Measurements from ENCODE around the gene PPP1R2. TPM values are rescaled to one million over a fixed set of nuclear protein-coding genes. Genes with fewer than 3 reads are reported as not detected.

PPP1R2 gene
- total RNA-seq, 4 donors from 2014 or later, result 38.4 to 92.5 (median 50.7) TPM

GRCh38 chr3:195546130-195546560 is 3.0 kb upstream of the PPP1R2 start:
- no peak for TF ChIP-seq CTCF (IDR thresholded peaks at IDR 0.05; ENCODE audit: low read depth)

- TF ChIP-seq CTCF (IDR thresholded peaks at IDR 0.05; ENCODE audit: low read depth), result no peak
Observed at GRCh38 chr3:195544634-195545033, 1.5 kb upstream of the PPP1R2 start.

GRCh38 chr3:195544230-195544536 is 1.1 kb upstream of the PPP1R2 start:
- no peak for TF ChIP-seq CTCF (IDR thresholded peaks at IDR 0.05; ENCODE audit: low read depth)

GRCh38 chr3:195543500-195544229 is 540 bp upstream of the PPP1R2 start:
- TF ChIP-seq CTCF (IDR thresholded peaks at IDR 0.05; ENCODE audit: low read depth), result no peak

GRCh38 chr3:195542316-195542697 is 818 bp downstream of the PPP1R2 start:
- TF ChIP-seq CTCF (IDR thresholded peaks at IDR 0.05; ENCODE audit: low read depth), result no peak

GRCh38 chr3:195540511-195540910 is 2.6 kb downstream of the PPP1R2 start:
- no peak for TF ChIP-seq CTCF (IDR thresholded peaks at IDR 0.05; ENCODE audit: low read depth)

- TF ChIP-seq CTCF (IDR thresholded peaks at IDR 0.05; ENCODE audit: low read depth), result no peak
Observed at GRCh38 chr3:195540027-195540426, 3.1 kb downstream of the PPP1R2 start.

All from subcutaneous adipose tissue (tissue), 4 donors.